Small intestine (tissue), 7 donors: Measurements from ENCODE around the gene ENO2. TPM values are rescaled to one million over a fixed set of nuclear protein-coding genes. Genes with fewer than 3 reads are reported as not detected.
A peak's percentile ranks its signal among the peaks of the same experiment; 100 is the strongest.

Source experiments
- DNase-seq, 2 donors: peaks; one replicate each; pipeline versions ENCODE4 v3.0.0 to v3.0.0-alpha.2; 2013
- FAIRE-seq: peaks from 2 replicates; lab custom pipeline; 2012; peaks lifted over from hg19 to GRCh38; lab: Jason Lieb, UNC
- H3K27ac ChIP-seq, 3 donors: one replicate each; pipeline ENCODE4 v1.5.1; 2013; ENCODE audit warnings: low read length in 2 of 3, mild to moderate bottlenecking in 2 of 3, control low read depth in 1 of 3, inconsistent platforms in 1 of 3, low read depth in 1 of 3, moderate library complexity in 1 of 3
- H3K27me3 ChIP-seq, 3 donors: one replicate each; pipeline ENCODE4 v1.6.1; 2013; ENCODE audit warnings: low read length in 3 of 3, inconsistent platforms in 1 of 3; ENCODE audit not compliant: control insufficient read depth in 3 of 3, insufficient read depth in 3 of 3
- H3K36me3 ChIP-seq, 3 donors: one replicate each; pipeline ENCODE4 v1.6.1; 2013; ENCODE audit warnings: low read length in 3 of 3, inconsistent platforms in 1 of 3, low read depth in 1 of 3, mild to moderate bottlenecking in 1 of 3, moderate library complexity in 1 of 3; ENCODE audit not compliant: control insufficient read depth in 3 of 3, insufficient read depth in 2 of 3
- H3K4me1 ChIP-seq, 3 donors: one replicate each; pipeline ENCODE4 v1.6.1; 2013; ENCODE audit warnings: low read length in 2 of 3, inconsistent platforms in 1 of 3, low read depth in 1 of 3, mild to moderate bottlenecking in 1 of 3, moderate library complexity in 1 of 3; ENCODE audit not compliant: control insufficient read depth in 3 of 3, insufficient read depth in 2 of 3
- H3K4me3 ChIP-seq, 3 donors: one replicate each; pipeline ENCODE4 v1.5.1; 2013; ENCODE audit warnings: low read length in 3 of 3, control low read depth in 1 of 3, inconsistent platforms in 1 of 3, low read depth in 1 of 3, mild to moderate bottlenecking in 1 of 3, moderate library complexity in 1 of 3
- H3K9me3 ChIP-seq, 2 donors: one replicate each; pipeline ENCODE4 v1.6.1; 2013; ENCODE audit warnings: low read depth in 1 of 2, low read length in 1 of 2; ENCODE audit not compliant: control insufficient read depth in 2 of 2, insufficient read depth in 1 of 2
- WGBS, 3 donors: extraction: QIAGEN DNeasy Blood & Tissue Kit; methylation state at CpG; one replicate each; pipeline ENCODE4 v1.1.7; 2013; 5-methylcytosine and 5-hydroxymethylcytosine counted together
- polyA plus RNA-seq, 4 donors: library from polyadenylated mRNA; stranded (reverse) in 3 of 4; unstranded in 1 of 4; fragments of 200-250 nt in 3 of 4; fragments of 120-200 nt in 1 of 4; gene quantifications; one replicate each; pipeline versions ENCODE4 v1.2.1 to v1.2.3, GENCODE V29; 2013
- donor health status: healthy with polysubstance abuse.
- donor health status: control.
- donor health status: control.
- donor health status: Bipolar disorder and iron deficiency.
- donor health status: healthy.

ENO2 gene
- polyA plus RNA-seq, 4 donors, result 0.67 to 19.1 (median 3.1) TPM

- DNase-seq, result no peak
Observed at GRCh38 chr12:6938353-6939190, 24.2 kb downstream of the ENO2 start.

DNA sequence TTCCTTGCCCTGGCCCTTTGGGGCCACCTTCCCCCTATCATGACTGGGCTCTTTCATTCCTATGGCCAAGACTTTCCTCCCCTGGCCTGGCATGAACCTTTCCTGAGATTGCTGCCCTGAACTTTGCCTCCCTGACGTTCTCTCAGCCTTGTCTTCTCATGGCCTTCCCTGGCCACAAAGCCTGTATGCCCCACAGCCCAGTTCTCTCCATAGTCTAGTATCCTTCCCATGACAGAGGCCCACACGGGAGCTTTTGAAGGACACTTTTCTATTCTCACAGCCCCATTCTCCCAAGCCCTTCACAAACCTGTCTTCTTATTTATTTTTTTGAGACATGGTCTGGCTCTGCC, 24.8 kb downstream of the ENO2 start:
- peaks cover 5 to 73% (median 7%) of the 10 kb centered on the region in 3 donors for H3K36me3 ChIP-seq
- WGBS, 3 donors, result 37 to 69% (median 50%) methylated on average over 2 of the region's 2 CpGs
- H3K4me1 ChIP-seq, result peaks cover 0 to 26% (median 4%) of the 10 kb centered on the region in 3 donors
- FAIRE-seq, result no peak
- H3K4me3 ChIP-seq, result no peak overlapping the region
- H3K27me3 ChIP-seq, result no peaks in the 10 kb centered on the region
- H3K27ac ChIP-seq, result peak overlapping the region in 1 of 3 donors; percentile 11
- no peaks in the 10 kb centered on the region for H3K9me3 ChIP-seq
- no peak for DNase-seq

More at GRCh38 chr12:6938353-6939190, 24.2 kb downstream of the ENO2 start:
- Histone ChIP-seq H3K36me3 (peaks cover 8 to 79% (median 10%) of the 10 kb centered on the region in 3 donors), H3K4me3 (peak overlapping the region in 1 of 3 donors; percentile 63), H3K27ac (peak overlapping the region; percentile 8 to 95 (median 92)), H3K9me3 (no peaks in the 10 kb centered on the region), H3K4me1 (peaks cover 2 to 26% (median 4%) of the 10 kb centered on the region in 3 donors), H3K27me3 (no peaks in the 10 kb centered on the region)
- 83 to 85% (median 83%) methylated on average over 32 of the region's 32 CpGs for WGBS, 3 donors
- FAIRE-seq, result no peak

GRCh38 chr12:6941267-6941666, 26.9 kb downstream of the ENO2 start:
- no peak overlapping the region for H3K4me3 ChIP-seq
- no peak overlapping the region for H3K27ac ChIP-seq
- no peaks in the 10 kb centered on the region for H3K27me3 ChIP-seq
- H3K4me1 ChIP-seq, result peaks cover 5 to 43% (median 8%) of the 10 kb centered on the region in 3 donors
- peaks cover 0 to 59% (median 2%) of the 10 kb centered on the region in 3 donors for H3K36me3 ChIP-seq
- no peak for DNase-seq
- FAIRE-seq, result no peak
- H3K9me3 ChIP-seq, result no peaks in the 10 kb centered on the region
- 84 to 89% (median 88%) methylated on average over 12 of the region's 12 CpGs for WGBS, 3 donors

DNA sequence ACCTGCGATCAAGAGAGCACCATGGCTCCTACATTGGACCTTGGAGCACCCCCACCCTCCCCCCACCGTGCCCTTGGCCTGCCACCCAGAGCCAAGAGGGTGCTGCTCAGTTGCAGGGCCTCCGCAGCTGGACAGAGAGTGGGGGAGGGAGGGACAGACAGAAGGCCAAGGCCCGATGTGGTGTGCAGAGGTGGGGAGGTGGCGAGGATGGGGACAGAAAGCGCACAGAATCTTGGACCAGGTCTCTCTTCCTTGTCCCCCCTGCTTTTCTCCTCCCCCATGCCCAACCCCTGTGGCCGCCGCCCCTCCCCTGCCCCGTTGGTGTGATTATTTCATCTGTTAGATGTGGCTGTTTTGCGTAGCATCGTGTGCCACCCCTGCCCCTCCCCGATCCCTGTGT, 27.4 kb downstream of the ENO2 start:
- FAIRE-seq, result no peak
- no peak overlapping the region for H3K27ac ChIP-seq

GRCh38 chr12:6942331-6942665, 27.9 kb downstream of the ENO2 start:
- H3K27me3 ChIP-seq, result no peaks in the 10 kb centered on the region
- WGBS, 3 donors, result 91 to 93% (median 91%) methylated on average over 11 of the region's 11 CpGs
- no peaks in the 10 kb centered on the region for H3K9me3 ChIP-seq
- FAIRE-seq, result no peak
- H3K27ac ChIP-seq, result peak overlapping the region in 2 of 3 donors; percentile 16 to 99
- H3K36me3 ChIP-seq, result peaks cover 0 to 50% (median 2%) of the 10 kb centered on the region in 3 donors
- H3K4me3 ChIP-seq, result no peak overlapping the region
- H3K4me1 ChIP-seq, result peaks cover 5 to 35% (median 8%) of the 10 kb centered on the region in 3 donors
- no peak for DNase-seq

More for the DNA sequence above, 27.4 kb downstream of the ENO2 start:
- 69 to 79% (median 76%) methylated on average over 12 of the region's 12 CpGs for WGBS, 3 donors
- Histone ChIP-seq H3K36me3 (peaks cover 0 to 54% (median 2%) of the 10 kb centered on the region in 3 donors), H3K4me3 (no peak overlapping the region), H3K27me3 (no peaks in the 10 kb centered on the region), H3K9me3 (no peaks in the 10 kb centered on the region), H3K4me1 (peaks cover 5 to 40% (median 8%) of the 10 kb centered on the region in 3 donors)
- no peak for DNase-seq

- Histone ChIP-seq H3K27me3 (no peaks in the 10 kb centered on the region), H3K27ac (peak overlapping the region; percentile 94 to 99 (median 98)), H3K4me1 (peaks cover 5 to 31% (median 6%) of the 10 kb centered on the region in 3 donors), H3K9me3 (no peaks in the 10 kb centered on the region), H3K36me3 (peaks cover 0 to 55% (median 2%) of the 10 kb centered on the region in 3 donors), H3K4me3 (peak overlapping the region in 1 of 3 donors; percentile 75)
- 0 to 1% (median 1%) methylated on average over 13 of the region's 13 CpGs for WGBS, 3 donors
- peak; percentile 91 to 92 for DNase-seq
- FAIRE-seq, result no peak
Observed at GRCh38 chr12:6943389-6943721, 29.0 kb downstream of the ENO2 start.

GRCh38 chr12:6943722-6944380, 29.5 kb downstream of the ENO2 start, which contains the start of the genes C12orf57 and RNU7-1:
Gene C12orf57 (plus strand): TSS chr12:6944022. CDS start chr12:6944122, 100 bp downstream.
Gene RNU7-1 (plus strand): TSS chr12:6943816.
- WGBS, 3 donors, result 0 to 1% (median 0%) methylated on average over 31 of the region's 31 CpGs
- Histone ChIP-seq H3K27ac (peak within 1 kb of the TSS; percentile 94 to 99 (median 98)), H3K9me3 (no peaks in the 10 kb centered on the region), H3K27me3 (no peaks in the 10 kb centered on the region), H3K4me3 (peak within 1 kb of the TSS; percentile 46 to 75 (median 55)), H3K4me1 (peaks cover 4 to 26% (median 5%) of the 10 kb centered on the region in 3 donors), H3K36me3 (peaks cover 0 to 50% (median 2%) of the 10 kb centered on the region in 3 donors)
- FAIRE-seq, result no peak
- peak; percentile 89 to 95 for DNase-seq
